ENCODE results near the gene CPNE8.
A peak's percentile ranks its signal among the peaks of the same experiment; 100 is the strongest.

The CPNE8 gene

DNA sequence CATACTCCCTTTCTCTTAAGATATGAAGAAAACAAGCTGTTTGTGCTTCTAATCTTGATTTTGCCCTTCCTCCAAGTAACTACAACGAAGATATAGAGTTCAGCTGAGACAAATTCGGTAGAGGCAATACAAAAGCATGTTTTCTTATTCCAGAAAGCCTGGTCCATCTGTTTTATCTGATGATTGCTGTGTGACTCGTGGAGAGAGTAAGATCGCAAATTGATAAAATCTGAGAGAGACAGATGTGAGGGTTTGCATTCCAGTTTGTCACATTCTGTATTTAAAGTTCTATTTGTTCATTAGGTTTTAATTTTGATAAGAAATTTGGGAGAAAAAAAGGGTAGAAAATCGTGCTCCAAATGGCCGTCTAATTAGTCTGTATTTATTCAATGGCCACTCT lies 192.1 kb downstream of the CPNE8 start:
- no peak for FAIRE-seq

DNA sequence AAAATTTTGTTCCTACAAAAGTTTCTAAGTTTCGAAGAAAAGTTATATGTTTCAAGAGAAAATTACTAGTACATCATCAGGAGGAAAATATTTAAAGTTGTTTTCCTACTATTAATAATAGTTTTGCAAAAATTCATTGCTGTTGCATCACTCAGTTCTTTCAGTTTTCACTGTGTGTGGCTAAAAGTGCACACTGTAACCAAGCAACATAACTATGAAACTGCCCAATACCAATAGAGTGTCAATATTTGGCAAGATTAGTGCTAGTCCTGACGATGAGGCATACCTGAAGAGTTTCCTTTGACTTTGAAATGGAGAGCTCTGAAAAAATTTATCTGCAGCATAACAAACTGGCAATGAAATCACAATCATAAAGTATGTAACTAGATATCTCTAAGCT lies 194.3 kb downstream of the CPNE8 start:
- FAIRE-seq, result no peak

DNA sequence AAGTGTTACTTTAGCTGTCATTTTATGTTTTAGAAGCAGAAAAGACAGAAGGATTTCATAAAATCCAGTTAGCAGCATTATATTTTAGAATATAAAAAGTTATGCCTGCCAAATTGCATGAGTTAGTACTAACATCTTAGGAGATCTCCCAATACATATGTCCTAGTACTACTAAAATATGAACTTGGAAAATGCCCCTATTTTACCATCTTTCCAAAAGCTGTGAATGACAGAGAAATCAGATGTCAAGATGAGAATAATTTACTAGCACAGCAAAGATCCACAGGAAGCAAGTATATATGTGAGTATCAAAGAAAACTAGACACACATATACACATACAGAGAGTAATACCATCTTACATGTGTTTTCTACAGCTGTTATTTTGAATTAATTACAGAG lies 196.9 kb downstream of the CPNE8 start:
- FAIRE-seq, result no peak

DNA sequence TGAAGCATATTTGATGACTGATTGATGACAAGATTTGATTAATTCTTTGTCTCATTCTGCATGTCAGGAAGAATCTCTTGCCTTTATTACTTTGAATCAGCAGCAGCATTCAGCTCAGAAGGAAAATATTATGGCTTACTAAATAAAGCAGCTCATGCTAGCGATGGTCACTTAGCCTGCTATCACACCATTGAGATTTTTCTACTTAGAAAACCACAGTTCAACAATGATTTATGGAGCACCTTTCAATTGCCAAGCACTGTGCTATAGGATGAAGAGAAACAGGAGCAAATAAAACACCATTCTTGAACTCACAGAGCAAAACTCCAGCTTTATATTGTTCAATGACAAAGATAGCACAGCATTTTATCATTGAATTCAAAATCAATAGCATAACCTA lies 197.7 kb downstream of the CPNE8 start:
- FAIRE-seq, result no peak

DNA sequence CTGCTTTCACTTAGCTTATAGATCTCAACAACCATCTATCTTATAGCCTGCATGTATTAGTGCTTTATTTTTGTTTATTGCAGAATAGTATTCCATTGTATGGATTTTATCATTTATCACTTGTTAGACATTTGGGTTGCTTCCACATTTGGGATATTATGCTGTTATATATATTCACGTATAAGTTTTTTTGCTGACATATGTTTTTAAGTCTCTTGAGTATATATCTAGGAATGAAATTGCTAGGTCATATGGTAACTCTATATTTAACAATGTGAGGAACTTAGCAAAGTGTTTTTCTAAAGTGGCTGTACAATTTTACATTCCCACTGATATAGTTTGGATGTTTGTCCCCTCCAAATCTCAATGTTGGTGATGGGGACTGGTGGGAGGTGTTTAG lies 208.1 kb downstream of the CPNE8 start:
- no peak for FAIRE-seq

DNA sequence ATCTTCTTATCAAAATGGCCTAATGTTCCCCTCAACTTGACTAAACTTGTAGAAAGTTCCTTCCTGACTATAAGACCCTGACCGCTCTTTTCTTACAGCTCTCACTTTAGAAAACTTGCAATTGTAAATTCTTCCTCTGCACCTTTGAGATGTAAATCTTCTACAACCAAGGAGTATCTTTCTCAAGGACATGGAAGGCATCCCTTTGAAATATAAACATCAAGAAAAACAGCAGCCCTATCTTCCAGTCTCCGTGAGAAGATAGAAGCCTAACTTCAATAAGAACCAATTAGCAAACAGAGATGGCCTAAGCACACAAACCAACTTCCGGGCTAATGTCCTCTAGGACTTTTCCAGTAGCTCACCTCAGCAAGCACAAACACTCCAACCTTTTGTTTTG lies 210.3 kb downstream of the CPNE8 start:
- no peak for FAIRE-seq

DNA sequence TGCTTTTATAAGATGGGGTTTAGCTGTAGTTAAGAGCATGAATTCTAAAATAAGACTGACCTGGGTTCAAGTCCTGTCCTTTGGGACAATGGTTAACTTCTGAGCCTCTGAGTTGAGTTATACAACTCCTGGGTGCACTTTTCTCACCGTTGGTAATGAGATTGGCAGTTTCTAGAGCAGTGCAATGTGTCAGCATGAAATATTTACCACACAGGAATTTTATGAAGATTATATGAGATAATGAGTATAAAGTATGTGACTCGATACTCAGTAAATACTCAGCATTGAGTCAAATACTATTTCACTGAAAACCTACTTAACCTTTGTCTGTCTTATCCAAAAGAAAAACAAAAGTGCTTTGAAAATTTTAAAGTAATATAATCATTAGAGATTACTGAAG lies 214.2 kb downstream of the CPNE8 start:
- FAIRE-seq, result peak; percentile 31

DNA sequence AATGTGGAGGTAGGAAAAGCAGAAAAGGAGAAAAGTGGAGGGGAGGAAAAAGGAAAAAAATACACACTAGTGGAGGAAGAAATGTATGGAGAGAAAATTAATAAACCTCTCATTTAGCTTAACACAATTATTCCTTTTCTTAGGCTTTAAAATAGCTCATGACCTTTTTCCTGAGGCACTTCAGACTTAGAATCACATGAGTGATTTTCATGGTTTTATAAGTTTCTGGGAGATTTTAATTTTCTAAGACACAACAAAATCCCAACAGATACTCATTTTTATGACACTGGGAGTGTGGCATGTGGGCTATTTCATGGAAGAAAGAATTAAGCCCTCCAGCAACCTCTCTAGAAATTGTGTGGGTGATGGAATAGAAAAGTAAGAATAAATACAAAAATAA lies 214.7 kb downstream of the CPNE8 start:
- FAIRE-seq, result no peak

DNA sequence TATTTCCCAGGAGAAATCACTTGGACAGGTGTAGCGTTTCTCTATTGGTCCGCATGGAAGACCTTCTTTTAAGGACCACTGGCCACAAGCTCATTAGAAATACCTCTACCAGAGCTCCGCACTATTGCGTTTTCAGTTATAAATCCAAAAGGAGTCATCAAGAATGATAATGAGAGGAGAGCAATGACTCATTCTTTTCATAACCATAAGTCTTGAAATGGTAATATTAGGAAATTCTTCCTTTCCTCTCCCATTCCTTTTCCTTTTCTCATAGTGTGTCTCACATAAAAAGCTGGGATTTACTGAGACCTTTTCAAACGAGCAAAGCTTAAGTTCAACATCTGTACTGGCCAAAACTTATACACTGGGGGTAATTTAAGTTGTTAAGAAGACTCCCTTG lies 215.7 kb downstream of the CPNE8 start:
- no peak for FAIRE-seq

DNA sequence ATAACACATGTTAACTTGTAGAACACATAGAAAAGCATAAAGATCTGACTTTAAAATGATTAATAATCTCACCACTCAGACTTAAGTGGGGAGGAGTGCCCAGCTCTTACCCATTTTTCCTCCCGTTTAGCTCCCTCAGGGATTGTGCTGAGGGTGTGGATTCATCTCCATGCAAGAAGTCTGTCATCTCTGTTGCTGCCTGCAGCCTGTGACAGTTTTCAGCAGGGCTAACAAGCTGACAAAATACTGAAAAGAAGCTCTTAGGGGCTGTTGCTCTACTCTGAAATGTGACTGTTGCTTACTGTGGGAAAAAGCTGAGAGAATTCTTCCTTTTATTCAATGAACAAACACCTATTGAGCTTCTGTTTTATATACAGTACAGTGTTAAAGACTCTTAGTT lies 216.2 kb downstream of the CPNE8 start:
- FAIRE-seq, result no peak

DNA sequence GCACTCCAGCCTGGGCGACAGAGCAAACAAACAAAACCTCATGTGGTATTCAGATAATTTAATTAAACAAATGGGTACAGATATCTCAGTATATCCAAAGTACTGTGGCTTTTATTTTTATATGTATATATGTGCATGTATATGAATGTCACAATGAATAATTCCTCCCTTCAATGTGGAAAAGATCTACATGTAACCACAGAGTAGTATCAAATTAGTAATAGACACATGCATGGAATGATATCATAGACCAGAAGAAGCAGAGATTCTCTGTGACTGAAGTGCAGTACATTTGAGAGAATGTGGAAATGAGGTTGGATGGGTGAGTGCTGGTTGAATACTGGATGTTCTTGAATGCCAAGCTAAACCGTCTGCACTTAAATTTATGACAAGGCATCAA lies 222.9 kb downstream of the CPNE8 start:
- FAIRE-seq, result no peak

DNA sequence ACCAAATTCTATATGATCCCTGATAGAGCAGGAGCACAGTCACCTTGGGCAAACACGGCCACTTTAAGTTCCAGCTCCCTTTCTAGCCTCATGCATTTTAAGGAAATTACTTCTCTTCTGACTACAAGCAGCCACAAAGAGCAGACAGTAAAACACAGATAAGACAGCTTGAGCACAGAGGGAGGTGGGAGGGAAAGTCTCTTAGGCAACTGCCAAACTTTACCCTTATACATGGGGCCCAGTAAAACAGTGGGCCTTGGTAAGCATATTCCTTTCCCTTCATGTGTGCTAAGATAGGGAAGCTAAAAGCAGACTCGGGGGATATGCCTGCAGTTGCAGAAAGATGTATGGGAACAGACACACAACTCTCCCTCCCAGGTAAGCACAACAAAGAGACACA lies 235.9 kb downstream of the CPNE8 start:
- FAIRE-seq, result no peak

DNA sequence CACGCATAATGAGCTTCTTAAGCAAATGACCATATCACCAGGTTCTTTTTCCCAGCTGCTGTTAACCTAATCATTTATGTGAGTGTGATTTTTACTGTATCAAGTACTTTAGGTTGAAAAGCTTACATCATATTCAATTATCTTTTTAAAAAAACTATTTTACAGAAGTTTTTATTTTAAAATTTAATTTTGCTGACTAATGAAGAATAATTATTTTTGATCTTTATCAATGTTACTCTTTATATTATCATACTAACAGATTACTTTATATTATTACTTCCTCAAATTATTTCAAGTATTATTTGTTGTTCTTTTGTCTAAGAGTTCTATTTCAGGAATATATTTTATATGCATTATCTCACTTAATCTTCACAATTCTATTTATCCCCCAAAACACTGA lies 236.3 kb downstream of the CPNE8 start:
- no peak for FAIRE-seq

DNA sequence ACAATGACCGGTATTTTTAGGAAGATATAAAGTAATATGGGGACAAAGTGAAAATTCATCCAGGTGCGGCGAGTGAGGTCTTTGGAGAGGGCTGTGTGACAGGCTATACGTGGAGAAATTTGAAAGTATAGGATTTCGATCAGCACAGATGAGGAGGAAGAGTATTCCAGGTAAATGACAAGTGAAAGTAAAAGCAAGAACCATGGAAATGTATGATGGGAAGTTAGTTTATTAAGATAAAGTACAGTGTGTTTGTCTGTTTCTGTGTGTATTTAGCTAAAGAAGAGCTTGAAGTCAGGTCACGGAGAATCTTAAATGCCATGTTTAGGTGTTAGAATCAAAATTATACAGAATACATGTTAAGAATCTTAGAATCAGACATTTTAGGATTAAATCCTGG lies 239.0 kb downstream of the CPNE8 start:
- no peak for FAIRE-seq

DNA sequence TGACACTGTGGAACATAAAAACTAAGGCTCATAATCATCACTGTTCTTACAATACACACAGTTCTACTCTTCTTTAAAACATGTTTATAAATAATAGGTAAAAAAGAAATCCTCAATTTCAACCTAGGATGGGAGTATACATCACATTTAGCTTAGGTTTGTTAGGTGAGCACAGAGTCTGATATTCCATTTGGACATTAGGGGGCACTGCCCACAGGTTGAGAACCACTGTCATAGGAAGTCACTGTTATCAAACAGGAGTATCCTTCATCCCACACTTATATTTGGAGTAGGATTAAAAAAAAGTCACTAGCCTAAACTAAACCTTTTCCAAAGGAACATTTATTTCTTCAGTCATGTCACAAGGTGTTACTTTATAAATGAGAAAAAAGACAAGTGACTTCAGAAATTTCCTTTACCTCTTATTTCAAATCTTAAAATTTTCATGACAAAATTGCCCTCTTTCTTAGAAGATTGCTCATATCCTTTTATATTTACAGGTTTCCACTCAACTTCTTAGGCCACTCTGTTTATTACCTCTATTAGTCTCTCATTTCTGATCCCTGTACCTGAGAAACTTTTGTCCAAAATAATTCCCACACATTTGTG lies 240.6 kb downstream of the CPNE8 start:
- FAIRE-seq, result no peak

DNA sequence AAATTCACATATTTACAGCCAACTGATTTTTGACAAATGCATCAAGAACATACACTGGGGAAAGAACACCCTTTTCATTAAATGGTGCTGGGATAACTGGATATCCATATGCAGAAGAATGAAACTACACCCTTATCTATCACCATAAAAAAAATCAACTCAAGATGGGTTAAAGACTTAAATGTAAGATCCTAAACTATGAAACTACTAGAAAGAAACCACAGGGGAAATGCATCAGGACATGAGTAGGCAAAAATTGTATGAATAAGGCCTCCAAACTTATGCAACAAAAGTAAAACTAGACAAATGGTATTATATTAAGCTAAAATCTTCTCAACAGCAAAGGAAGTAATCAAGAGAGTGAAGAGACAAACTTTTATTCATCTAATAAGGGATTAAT lies 242.6 kb downstream of the CPNE8 start:
- FAIRE-seq, result no peak

DNA sequence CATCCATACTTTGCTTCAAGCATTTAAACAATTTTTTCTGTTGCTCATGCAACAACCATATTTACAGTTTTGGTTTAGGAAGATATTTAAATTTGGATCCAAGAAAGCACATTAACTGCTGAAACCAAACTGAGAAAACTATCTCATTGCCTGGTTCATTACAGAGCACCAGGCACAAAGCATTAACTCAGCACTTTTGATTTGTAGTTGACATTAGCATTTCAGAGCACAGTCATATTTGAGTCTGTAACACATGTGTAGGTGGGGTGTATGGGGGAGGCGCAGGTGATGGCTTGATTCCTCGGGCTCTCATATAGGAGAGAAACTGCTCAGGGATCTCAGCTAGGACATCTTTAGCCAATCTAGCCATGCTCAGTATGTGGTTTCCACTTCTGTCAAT lies 251.7 kb downstream of the CPNE8 start:
- FAIRE-seq, result no peak

DNA sequence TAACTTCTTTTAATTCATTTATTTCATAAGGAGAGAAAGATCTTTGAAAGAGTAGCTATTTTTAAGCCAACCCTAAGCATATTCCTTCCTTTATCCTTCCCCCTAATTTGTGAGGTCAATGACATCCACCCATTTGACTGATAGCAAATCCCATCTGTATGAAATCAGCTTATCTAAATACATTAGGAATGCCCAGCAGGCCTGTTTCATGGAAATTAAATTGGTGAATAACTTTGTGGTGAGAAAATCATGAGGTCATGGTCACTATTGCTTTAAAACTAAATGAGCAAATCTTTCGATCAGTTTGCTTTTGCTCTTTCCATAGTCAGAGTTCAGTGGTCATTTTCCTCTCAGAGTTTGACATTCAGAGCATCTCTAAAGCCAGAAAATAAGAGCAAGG lies 256.6 kb downstream of the CPNE8 start:
- no peak for FAIRE-seq

DNA sequence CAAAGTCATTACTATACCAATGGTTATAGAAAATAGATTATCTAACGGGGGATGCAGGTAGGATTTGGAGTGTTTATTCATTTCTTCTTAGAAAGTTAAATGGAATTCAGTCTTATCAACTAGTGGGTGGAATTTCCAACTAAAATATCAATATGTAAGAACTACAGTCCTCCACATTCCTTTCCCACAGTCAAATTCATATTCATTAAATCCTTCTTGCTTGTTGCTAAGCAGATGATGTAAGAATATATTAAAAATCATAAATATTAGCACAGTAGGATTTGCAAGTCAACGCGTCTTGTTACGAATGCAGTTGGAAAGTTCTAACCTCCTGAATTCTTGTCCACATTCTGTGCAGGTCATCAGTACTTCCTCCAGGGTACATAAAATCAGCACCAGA lies 259.2 kb downstream of the CPNE8 start:
- FAIRE-seq, result no peak

DNA sequence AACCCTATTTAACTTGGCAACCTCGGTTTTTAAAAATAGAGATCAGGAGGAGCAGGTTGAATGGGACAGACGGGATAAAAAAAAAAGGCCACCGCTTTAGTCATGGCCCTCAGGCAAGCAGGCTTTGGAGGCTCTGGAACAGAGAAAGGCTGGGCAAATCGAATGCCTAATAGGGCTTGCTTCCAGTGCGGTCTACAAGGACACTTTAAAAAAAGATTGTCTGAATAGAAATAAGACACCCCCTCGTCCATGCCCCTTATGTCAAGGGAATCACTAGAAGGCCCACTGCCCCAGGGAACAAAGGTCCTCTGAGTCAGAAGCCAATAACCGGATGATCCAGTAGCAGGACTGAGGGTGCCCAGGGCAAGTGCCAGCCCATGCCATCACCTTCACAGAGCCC lies 265.8 kb downstream of the CPNE8 start:
- FAIRE-seq, result no peak

DNA sequence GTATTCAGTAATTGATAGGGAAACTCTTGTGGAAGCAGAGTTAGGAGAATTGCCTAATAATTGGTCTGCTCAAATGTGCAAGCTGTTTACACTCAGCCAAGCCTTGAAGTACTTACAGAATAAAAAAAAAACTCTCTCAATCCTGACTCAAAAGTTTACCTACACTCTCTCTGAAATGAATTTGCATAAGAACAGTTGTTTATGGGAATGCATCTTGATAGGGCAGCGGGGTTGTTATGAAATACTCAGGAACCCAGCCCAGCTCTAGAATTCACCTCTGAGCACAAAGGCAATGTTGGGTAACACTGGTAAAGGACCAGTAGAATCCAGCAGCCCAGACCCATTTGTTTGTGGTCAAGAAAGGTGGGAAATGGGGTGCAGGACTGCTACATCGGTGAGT lies 267.0 kb downstream of the CPNE8 start:
- no peak for FAIRE-seq

DNA sequence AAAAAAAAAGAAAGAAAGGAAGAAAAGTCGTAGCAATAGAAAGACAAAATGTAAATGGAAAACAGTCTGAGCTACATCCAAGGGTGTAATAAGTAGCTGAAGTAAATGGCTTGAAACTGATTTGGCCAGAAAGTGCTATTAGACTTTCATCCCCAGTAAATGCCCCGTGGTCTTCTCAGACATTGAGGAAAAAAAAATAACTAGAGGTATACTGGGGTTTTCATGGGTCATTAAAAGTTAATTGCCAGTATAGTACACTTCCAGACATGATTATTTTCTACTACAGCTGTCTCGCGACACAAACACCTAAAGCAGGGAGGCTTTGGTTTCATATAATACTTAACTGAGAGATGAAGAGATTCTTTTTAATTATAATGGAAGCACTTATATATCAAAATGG lies 271.9 kb downstream of the CPNE8 start:
- no peak for FAIRE-seq

DNA sequence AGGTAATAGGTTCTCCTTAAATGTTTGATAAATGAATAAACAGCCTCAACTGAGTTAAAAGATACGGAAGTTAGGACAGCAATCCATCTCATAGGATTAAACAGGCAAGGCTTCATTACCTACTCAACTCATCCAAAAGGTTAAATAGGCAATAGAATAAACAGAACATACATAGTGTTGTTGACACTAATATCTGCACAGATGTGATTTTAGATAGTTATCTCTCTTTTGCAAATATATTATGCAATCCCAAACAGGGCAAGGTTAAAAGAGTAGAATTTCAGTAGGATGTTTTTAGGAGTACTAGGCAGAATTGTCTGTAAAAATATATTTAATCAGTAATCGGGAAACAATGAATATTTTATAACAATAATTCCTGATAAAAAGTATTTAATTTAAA lies 276.3 kb downstream of the CPNE8 start:
- no peak for FAIRE-seq

DNA sequence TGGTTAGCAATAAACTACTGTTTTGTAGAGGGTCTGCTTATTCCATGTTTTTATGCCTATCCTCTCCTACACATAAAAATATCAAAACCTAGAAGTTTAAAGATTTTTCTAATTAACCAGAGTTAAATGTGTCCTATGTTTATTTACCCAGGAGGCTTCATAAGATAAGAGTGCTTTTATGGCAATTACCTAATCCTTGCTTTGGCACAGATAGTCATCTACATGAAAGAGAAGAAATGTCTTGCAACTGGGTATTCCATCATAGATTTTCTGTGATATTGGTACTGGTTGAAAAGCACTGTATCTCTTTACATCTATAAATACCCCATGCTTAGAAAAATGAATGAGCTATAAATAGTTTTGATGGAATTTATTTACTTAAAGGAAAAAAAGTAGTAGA lies 277.1 kb downstream of the CPNE8 start:
- no peak for FAIRE-seq

DNA sequence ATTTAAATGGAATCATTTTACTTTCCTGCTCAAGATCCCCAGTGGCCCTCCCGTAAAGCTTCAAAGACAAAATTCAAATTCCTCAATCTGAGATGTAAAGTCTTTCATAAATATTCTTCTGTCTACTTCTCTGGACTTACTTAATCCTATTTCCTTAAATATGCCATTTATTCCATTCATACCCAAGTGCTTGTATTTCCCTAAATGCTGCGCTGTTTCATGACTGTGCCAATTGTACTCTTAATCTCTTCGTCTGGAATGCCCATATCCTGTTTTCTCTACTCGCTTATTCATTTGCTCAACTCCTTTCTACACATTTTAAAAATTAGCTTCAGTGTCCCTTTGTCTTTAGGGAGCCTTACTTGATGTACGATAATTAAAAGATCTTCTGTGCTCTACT lies 280.1 kb downstream of the CPNE8 start:
- FAIRE-seq, result no peak

DNA sequence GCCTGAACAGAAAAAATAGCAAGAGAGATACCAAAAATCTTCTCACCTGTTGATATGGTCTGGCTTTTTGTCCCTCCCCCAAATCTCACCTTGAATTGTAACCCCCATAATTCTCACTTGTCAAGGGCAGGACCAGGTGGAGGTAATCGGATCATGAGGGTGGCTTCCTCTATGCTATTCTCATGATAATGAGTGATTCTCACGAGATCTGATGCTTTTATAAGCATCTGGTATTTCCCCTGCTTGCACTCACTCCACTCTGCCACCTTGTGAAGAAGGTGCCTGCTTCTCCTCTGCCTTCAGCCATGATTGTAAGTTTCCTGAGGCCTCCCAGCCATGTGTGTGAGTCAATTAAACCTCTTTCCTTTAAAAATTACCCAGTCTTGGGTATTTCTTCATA lies 291.2 kb downstream of the CPNE8 start:
- no peak for FAIRE-seq

All from colon (tissue), 2 donors.